ENCODE results near the gene IGDCC3. TPM values are rescaled to one million over a fixed set of nuclear protein-coding genes. Genes with fewer than 3 reads are reported as not detected.

The IGDCC3 gene
- total RNA-seq, 4 donors from 2014 or later: not detected

DNA sequence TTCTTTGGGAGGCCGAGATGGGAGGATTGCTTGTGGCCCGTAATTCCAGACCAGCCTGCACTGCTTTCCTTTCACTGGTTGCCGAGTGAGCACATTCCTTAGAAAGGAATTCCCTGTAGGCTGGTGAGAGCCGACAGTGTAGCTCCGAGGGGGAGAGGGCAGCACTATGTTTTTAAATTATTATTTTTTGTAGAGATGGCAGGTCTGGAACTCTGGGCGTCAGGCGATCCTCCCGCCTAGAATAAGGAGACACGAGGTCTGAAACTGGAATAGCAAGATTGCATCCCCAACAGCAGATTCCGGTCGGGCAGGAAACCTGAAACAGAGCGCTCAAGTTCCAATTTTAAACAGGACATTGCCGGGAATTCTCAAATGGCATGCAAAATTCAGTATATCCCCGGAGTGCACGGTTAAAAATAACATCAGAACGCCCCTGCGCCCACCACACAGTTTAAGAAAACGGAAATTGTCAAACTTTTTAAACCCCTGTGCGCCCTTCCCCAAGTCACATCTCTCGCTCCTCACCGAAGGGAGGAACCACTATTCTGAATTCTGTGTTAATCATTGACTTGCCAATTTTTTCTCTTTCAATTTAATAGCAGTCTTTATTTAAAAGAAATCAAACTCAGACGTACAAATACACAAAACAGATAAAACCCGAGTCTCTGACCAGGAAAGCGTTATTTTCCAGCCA, 74.0 kb downstream of the IGDCC3 start:
- no peaks in the 10 kb centered on the region for H3K36me3 ChIP-seq
- peak overlapping the region; percentile 91 for H3K27ac ChIP-seq
- peaks cover 14% of the 10 kb centered on the region for H3K4me1 ChIP-seq
- 2% methylated on average over 24 of the region's 24 CpGs for WGBS
- DNase-seq (ENCODE audit: low spot score in 2 of 2): no peak
- H3K4me3 ChIP-seq: peak overlapping the region; percentile 49
- H3K27me3 ChIP-seq: no peaks in the 10 kb centered on the region
- H3K9me3 ChIP-seq: no peaks in the 10 kb centered on the region
- TF ChIP-seq EP300 (IDR thresholded peaks at IDR 0.05) (no peak), CTCF (IDR thresholded peaks at IDR 0.05) (peak in 1 of 2 donors; percentile 91)

DNA sequence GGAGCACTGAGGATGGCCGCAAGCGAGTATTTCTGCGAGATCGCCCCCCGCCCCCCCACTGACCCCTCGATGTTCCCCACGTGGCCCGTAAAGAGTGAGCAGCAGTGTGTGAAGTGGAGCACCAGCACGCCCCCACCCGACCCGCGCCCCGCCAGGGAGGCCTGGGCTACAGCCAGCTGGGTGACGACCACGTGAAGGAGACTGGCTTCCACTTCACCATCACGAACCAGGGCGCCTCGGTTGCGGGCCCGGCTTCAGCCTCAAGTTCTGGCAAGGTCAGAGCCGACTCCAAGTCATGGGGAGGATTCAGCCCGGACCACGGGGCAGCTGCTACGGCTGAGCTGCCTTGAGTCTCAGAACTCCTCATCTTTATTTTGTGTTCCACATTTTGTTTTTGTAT, 75.7 kb downstream of the IGDCC3 start:
- DNase-seq (ENCODE audit: low spot score in 2 of 2): no peak
- no peaks in the 10 kb centered on the region for H3K27me3 ChIP-seq
- H3K27ac ChIP-seq: no peak overlapping the region
- peaks cover 24% of the 10 kb centered on the region for H3K4me1 ChIP-seq
- 83% methylated on average over 13 of the region's 24 CpGs for WGBS
- TF ChIP-seq CTCF (IDR thresholded peaks at IDR 0.05): no peak
- TF ChIP-seq EP300 (IDR thresholded peaks at IDR 0.05): no peak
- TF ChIP-seq POLR2A (IDR thresholded peaks at IDR 0.05): no peak
- TF ChIP-seq POLR2AphosphoS5 (IDR thresholded peaks at IDR 0.05): no peak
- H3K4me3 ChIP-seq: no peak overlapping the region
- H3K36me3 ChIP-seq: no peaks in the 10 kb centered on the region
- H3K9me3 ChIP-seq: no peaks in the 10 kb centered on the region

GRCh38 chr15:65300924-65301441, 76.8 kb downstream of the IGDCC3 start:
- H3K27ac ChIP-seq: no peak overlapping the region
- TF ChIP-seq POLR2AphosphoS5 (IDR thresholded peaks at IDR 0.05) (no peak), EP300 (IDR thresholded peaks at IDR 0.05) (no peak), CTCF (IDR thresholded peaks at IDR 0.05) (no peak), POLR2A (IDR thresholded peaks at IDR 0.05) (no peak)
- no peaks in the 10 kb centered on the region for H3K9me3 ChIP-seq
- peaks cover 34% of the 10 kb centered on the region for H3K4me1 ChIP-seq
- no peaks in the 10 kb centered on the region for H3K27me3 ChIP-seq
- H3K4me3 ChIP-seq: no peak overlapping the region
- no peak for DNase-seq (ENCODE audit: low spot score in 2 of 2)
- WGBS: 97% methylated on average over 28 of the region's 36 CpGs
- H3K36me3 ChIP-seq: no peaks in the 10 kb centered on the region

DNA sequence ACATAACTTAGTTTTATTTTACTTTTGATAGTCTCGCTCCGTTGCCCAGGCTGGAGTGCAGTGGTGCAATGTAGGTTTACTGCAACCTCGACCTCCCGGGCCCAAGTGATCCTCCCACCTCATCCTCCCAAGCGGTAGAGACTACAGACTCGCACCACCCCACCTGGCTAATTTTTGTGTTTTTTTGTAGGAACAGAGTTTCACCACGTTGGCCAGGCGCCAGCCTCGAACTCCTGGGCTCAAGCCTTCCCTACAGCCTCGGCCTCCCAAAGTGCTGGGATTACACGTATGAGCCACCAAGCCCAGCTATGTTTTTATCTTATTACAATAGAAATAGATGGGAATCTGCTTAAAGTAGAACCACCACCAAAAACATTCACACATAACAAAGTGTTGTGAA, 79.1 kb downstream of the IGDCC3 start:
- no peak for TF ChIP-seq POLR2AphosphoS5 (IDR thresholded peaks at IDR 0.05)
- no peak for TF ChIP-seq CTCF (IDR thresholded peaks at IDR 0.05)
- TF ChIP-seq EP300 (IDR thresholded peaks at IDR 0.05): no peak
- no peak for TF ChIP-seq POLR2A (IDR thresholded peaks at IDR 0.05)
- no peak overlapping the region for H3K4me3 ChIP-seq
- no peaks in the 10 kb centered on the region for H3K9me3 ChIP-seq
- no peak for DNase-seq (ENCODE audit: low spot score in 2 of 2)
- H3K4me1 ChIP-seq: peaks cover 33% of the 10 kb centered on the region
- H3K36me3 ChIP-seq: no peaks in the 10 kb centered on the region
- no peak overlapping the region for H3K27ac ChIP-seq
- WGBS: 73% methylated on average over 11 of the region's 11 CpGs
- no peaks in the 10 kb centered on the region for H3K27me3 ChIP-seq

DNA sequence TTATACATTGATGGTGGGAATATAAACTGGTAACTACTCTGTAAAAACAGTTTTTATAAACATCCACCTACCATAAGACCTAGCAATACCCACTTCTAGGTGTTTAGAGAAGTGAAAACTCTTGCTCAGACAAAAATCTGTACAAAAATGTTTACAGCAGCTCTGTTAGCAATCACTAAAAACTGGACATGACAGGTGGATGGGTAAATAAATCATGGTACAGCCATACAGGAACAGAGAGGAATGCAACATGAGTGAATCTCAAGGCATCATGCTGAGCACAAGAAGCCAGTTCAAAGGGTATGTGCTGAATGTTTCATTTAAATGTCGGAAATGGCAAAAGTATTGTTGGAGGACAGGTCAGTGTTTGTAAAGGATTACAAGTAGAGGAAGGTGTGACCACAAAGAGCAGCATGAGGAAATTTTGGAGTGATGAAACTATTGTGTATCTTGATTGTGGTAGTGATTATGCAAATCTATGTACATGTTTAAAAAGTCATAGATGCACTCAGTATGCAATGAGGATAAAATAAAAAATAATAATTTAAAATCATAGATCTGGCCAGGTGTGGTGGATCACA, 84.8 kb downstream of the IGDCC3 start:
- H3K9me3 ChIP-seq: no peaks in the 10 kb centered on the region
- DNase-seq (ENCODE audit: low spot score in 2 of 2): no peak
- no peaks in the 10 kb centered on the region for H3K36me3 ChIP-seq
- peaks cover 26% of the 10 kb centered on the region for H3K4me1 ChIP-seq
- H3K27me3 ChIP-seq: no peaks in the 10 kb centered on the region
- H3K4me3 ChIP-seq: no peak overlapping the region
- TF ChIP-seq POLR2AphosphoS5 (IDR thresholded peaks at IDR 0.05) (no peak), CTCF (IDR thresholded peaks at IDR 0.05) (no peak), EP300 (IDR thresholded peaks at IDR 0.05) (no peak), POLR2A (IDR thresholded peaks at IDR 0.05) (no peak)
- H3K27ac ChIP-seq: no peak overlapping the region
- WGBS: 73% methylated on average over 1 of the region's 1 CpG

Measured in suprapubic skin (tissue), 4 donors.